ENCODE results near the gene PTPA.
"Not testable (repeated sequence)": the region's sequence is repeated elsewhere in the genome, so short reads cannot be mapped to it uniquely, and the experiment has no call there.

Gene PTPA

GRCh38 chr9:129161534-129161837, 50.3 kb downstream of the PTPA start:
- no peak for DNase-seq

DNA sequence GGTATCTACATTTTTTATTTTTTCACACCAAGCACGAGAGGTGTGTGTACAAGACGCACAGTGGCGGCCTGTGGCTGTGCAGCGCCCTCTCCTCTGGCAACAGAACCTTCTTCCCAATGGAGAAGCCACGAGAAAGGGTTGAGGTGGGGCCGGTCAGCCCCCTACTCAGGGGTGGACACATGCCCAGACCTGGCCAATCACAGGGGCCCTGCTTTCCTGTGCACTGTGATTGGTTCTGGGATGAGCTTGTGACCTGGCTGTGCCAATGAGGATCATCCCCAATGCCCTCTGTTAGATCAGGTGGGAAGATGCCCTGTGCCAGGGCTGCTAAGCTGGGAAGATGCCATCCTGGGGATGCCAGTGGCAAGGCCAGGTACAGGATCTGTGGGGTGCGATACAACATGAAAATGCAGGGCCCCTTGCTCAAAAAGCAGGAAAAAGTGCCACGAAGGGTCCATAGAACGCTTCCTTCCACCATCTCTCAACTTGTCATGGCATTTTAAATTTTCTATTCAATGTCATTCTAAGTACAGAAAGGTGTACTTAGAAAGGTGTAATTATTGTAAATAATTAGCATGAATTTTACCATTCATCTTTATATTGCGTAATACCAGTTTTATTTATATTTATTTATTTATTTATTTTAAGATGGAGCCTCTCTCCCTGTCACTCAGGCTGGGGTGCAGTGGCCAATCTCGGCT, 51.4 kb downstream of the PTPA start:
- no peak for DNase-seq

DNA sequence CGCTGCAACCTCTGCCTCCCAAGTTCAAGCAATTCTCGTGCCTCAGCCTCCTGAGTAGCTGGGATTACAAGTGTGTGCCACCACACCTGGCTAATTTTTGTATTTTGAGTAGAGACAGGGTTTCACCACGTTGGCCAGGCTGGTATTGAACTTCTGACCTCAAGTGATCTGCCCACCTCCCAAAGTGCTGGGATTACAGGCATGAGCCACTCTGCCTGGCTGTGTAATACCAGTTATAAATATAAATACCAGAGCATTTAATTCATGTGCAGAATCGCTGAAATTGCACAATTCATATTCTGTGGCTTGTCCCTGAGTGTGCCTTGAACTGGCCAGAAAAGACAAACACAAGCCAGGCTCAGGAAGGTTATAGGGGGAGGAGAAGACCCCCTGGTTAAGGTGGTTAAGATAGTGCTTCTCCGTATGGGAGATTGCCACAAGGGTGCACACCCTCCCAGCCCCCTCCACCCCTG, 52.0 kb downstream of the PTPA start:
- DNase-seq = not testable (repeated sequence)

- no peak for DNase-seq
Measured at GRCh38 chr9:129163753-129164152, 52.5 kb downstream of the PTPA start.

GRCh38 chr9:129164246-129164930, 53.2 kb downstream of the PTPA start:
- no peak for DNase-seq

DNA sequence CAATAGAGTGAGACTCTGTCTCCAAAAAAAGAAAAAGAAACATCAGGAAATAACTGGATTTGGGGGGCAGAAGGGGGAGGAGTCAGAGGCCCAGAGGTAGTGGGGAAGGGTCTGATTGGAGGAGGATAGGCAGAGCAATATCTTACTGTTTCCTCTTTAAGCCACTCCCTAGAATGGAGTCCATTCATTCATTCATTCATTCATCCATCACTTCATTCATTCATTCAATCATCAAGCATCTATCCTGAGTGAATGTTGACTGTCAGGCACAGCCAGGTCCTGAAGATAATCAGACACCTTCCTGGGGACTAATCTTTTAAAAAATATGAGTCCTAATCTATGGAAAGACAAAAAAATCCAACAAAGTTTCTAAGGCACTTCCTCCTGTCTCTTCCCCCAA, 54.0 kb downstream of the PTPA start:
- DNase-seq = no peak

DNA sequence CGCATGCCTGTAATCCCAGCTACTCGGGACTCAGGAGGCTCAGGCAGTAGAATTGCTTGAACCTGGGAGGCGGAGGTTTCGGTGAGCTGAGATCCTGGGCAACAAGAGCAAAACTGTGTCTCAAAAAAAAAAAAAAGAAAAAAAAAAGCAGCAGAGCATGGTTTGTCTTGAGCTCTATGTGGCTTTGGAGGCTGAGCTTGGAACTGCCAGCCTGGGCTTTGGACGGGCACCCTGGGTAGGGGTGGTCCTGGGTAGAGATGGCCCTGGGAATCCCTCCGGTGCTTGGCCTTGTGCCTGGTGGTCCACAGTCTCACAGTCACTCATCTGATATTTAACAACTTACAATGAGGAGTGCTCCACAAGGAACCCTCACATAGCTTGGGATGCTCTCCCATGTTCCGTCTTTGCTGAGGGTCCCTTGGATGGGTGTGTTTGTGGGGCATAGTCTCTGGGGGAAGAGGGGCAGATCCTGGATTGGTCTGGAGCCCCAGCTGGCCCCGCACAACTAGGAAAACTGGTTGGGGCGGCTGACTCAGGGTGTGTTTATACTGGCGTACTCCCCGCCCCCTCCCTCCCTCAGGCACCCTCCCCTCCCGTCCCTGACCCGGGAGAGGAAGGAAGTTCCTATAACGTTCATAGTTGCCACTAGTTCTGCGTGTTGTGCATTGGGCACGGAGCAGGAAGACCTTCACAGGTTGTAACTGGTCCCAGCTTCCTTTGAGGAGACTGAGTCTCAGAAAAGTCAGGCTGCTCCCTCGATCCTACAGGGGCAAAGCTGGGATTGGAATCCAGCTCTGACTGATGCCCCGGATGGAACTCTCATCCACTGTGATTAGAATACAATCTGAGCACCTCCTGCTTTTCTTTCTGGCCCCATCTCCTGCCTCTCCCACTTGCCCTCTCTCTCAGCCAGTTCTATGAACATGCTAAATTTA, 55.7 kb downstream of the PTPA start:
- peak; percentile 3 for DNase-seq

GRCh38 chr9:129170229-129170628, 59.0 kb downstream of the PTPA start:
- no peak for DNase-seq

DNA sequence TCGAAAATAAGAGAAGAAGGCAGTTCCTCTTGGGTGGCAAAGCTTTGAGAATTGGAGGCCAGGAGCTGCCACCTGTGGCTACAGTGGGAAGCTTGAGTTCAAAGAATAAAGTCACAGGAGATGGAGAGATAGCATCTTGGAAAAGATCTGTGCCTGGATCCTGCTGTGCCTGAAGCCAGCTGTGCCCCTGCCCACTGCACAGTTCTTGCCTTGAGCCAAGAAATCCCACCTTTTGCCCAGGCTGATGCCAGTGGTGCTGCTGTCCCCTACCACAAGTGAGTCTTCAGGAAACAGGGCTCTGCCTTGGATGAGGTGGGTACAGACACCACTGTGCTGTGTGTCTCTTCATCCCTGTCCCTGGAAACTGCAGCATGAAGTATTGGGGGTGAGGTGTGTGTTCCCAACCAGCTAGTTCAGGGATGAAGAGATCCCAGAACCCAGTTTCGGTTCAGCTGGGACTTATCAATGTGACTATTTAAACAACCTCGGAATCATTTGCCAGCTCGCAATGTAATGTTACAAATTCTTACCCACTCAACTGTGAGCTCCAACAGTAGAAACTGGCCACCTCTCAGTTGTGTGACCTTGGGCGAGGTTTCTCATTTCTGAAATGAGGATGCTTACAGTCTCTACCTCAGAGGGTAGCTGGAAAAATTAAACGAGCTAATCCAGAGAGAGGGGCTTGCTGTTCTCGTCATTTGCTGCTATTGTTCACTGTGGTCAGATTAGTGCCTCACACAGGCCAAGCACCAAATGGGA, 61.0 kb downstream of the PTPA start:
- DNase-seq = no peak

DNA sequence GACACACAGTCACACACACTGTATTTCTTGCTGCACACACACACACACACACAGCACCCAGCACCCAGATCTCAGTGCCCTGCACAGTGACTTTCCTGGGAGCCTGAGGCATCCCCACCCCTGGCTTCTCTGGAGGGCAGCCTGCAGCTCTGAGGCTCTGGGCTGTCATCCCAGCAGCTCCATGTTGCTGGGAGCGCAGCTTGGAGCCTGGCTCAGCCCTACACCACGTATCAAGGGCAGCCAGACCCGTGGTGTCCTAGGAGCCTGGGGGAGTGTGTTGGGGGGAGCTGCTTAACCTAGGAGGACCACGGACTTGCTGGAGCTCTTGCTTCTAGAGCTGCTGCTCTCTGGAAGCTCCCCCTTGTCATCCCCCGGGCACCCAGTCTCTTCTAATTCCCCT, 61.6 kb downstream of the PTPA start:
- no peak for DNase-seq

DNA sequence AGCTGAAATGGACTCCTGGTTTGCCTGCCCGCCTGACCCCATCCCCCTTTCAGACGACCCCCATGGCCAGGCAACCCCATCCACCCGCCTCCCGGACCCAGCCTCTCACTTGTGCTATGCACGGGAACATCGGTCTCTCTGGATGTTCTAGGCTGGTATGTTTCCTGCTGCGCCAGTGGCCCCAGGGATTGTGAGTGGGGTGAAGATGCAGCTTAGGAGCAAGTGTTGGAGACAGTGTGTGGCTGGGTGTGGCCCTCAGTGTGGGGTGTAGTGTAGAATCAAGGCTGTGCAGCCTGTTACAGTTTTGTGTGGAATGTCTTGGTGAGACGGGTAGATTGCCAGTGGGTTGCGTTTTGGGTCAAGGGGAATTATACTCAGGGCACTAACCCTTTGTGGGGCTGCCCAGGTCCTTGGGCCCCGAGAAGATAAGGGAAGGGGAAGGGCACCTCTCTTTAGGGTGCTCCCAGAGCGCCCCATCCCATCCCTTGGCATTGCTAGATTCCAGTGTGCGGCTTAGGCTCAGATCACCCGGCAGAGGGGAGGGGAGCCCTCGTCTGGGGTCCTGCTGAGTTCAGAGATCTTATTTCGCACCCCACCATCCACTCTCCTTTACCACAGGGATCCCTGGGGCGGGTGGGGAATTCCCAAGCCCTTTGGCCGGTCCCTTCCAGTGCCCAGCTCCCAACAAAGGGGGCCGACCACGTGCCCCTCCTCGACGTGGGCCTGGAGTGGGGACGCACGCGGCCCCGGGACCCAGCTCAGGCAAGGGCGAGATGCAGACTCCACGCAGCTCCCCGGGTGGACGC, 62.3 kb downstream of the PTPA start:
- DNase-seq = no peak

GRCh38 chr9:129174102-129174723, 63.0 kb downstream of the PTPA start:
- peak; percentile 19 for DNase-seq

DNA sequence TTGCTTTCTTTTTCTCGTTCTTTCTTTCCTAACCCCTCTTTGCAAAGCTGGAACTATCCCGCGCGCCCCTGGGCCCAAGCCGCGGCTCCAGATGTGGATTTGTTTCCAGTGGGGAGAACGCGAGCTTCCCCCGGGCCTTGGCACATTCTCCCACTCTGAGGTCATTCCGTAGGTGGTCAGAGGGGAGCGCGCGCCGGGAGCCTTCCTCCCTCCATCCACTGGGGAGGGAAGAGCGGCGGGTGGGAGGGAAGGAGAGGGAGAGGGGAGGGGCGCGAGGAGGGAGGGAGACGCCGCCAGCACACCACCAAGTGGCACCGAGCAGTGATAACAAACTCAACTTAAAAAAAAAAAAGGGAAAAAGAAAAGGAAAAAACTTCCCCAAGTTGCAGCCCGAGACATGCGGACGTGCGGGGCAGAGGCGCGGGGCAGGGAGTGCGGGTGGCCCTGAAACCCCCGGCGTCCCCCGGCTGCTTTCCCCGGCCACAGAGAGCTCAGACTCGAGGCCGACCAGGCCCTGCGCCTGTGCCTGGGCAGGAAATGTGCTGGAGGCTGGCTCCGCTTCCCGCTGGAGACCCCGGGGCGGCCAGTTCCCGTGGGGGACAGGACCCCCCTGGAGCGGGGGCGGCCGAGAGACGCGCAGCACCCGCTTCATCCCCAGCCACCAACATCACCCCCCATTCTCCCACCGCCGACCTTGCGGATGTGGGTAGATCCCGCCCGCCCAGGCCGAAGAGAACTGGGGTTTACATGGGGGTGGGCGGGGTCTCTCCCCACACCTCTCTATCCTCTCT, 63.7 kb downstream of the PTPA start:
- peak; percentile 11 for DNase-seq

DNA sequence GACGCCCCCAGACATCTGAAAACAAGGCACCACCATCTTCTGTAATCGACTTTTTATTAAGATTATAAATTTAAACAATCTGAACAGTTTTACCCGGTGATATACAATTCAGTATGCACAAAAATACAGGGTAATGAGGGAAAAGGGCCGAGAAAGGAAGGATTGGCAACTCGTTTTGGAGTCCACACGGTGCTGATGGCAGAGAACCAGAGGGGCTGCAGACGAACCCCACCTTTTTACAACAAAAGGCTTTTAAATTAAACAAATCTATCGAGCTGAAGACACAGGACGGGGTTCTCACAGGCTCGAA, 64.3 kb downstream of the PTPA start:
- no peak for DNase-seq

GRCh38 chr9:129175825-129176633, 64.8 kb downstream of the PTPA start:
- peak; percentile 22 for DNase-seq

DNA sequence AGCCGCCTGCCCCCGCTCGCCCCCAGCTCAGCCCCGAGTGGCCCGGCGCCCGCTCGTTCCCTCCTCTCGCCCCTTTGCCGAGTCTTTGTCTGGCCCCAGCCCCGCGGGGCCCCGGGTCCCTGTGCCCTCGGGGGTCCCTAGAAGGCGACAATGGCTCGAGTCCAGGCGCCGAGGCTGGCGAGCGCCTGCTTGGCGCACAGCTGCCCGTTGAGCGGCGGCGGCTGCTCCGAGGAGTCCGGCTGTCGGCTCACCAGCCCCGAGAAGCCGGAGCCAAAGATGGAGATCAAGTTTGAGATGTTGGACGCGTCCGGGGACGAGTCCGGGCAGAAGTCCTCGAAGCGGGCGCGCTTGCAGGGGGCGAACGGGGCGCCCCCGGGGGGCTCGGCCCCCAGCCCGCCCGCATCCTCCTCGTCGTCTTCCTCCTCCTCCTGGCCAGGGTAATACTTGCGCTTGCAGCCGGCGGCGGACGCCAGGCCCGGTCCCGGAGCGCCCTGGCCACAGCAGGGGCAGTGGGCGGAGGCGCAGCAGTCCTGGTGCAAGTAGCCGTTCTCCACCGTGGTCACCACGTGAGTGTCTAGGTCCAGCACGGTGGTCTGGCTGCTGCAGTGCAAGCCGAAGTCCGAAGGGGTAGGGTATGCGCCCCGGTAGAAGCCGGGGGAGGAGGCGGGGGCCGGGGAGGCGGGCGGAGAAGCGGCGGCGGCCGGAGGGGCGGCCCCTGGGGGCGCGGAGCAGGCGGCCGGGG, 65.7 kb downstream of the PTPA start:
- DNase-seq = no peak

- DNase-seq = no peak
Measured at GRCh38 chr9:129177443-129177790, 66.2 kb downstream of the PTPA start.

GRCh38 chr9:129177791-129178567, 66.8 kb downstream of the PTPA start, which contains the start of gene IER5L:
Gene IER5L (minus strand): TSS chr9:129178261. CDS start chr9:129178052, 209 bp downstream.
- DNase-seq = peak; percentile 73

Data from GOT3 (cell line).